Measurements from ENCODE around the gene PIEZO1. TPM values are rescaled to one million over a fixed set of nuclear protein-coding genes. Genes with fewer than 3 reads are reported as not detected.
A peak's percentile ranks its signal among the peaks of the same experiment; 100 is the strongest.

PIEZO1 gene
- total RNA-seq, 1 experiment from 2014 or later: 71.1 TPM

DNA sequence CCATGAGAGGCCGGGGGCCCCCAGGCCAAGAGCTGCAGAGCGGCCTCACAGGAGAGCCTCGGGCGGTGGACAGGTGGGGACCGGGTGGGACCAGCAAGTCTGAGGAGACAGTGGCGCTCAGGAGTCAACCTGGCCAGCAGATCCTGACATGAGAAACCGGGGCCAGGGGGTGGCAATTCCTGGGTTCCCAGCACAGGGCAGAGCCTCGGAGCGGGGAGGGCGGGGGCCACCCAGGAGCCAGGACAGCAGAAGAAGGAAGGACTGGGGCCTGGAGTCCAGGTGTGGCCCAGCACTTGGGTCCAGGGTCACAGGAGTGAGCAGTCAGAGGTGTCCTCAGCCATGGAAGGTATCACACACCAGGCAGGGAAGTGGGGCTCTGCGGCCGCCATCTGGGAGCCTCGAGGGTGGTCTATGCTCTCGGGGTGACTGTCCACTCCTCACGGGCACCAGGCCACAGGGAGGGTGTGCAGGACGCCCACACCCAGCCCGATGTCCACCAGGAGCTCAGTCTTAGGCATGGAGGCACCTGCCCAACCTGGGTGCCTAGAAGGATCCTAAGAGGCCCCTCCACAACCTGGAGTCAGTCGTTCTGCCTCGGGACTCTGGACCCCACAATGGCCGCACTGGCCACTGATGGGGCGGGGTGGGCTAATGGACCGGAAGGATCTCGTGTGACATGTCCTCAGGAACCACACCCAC is 29.1 kb downstream of the PIEZO1 start:
- Histone ChIP-seq H3K27ac (ENCODE audit: insufficient read length, low read depth, low read length) (no peak overlapping the region), H3K23ac (ENCODE audit: insufficient read length, low read depth, low read length) (no peak overlapping the region), H4K20me1 (ENCODE audit: control insufficient read depth, insufficient read depth, insufficient read length) (no peaks in the 10 kb centered on the region), H3K18ac (ENCODE audit: insufficient read length, low read depth, low read length) (no peak overlapping the region), H4K91ac (ENCODE audit: insufficient read length, low read depth, low read length) (no peak overlapping the region), H2BK20ac (ENCODE audit: low read depth, low read length, poor library complexity, severe bottlenecking) (no peak overlapping the region), H2BK15ac (ENCODE audit: low read depth, low read length) (no peak overlapping the region), H3K4me2 (ENCODE audit: insufficient read depth, insufficient read length, low read length) (no peak overlapping the region), H4K5ac (ENCODE audit: insufficient read length, low read depth, low read length) (no peak overlapping the region), H3T11ph (ENCODE audit: low read length) (no peak overlapping the region), H3K9ac (ENCODE audit: extremely low read depth, insufficient read length, low read length) (no peak overlapping the region), H4K8ac (replicated peaks; ENCODE audit: insufficient read length, low read depth, low read length) (no peak overlapping the region), H3K4ac (ENCODE audit: low read depth, low read length) (no peak overlapping the region), H3K79me1 (ENCODE audit: insufficient read depth, low read depth, low read length, poor library complexity, severe bottlenecking) (no peaks in the 10 kb centered on the region), H2BK12ac (ENCODE audit: insufficient read length, low read depth, low read length) (no peak overlapping the region), H2BK5ac (ENCODE audit: insufficient read length, low read length) (no peak overlapping the region), H3K56ac (ENCODE audit: insufficient read length, low read depth, low read length) (no peak overlapping the region), H3K23me2 (ENCODE audit: insufficient read length, low read depth, low read length, poor library complexity, severe bottlenecking) (no peaks in the 10 kb centered on the region), H2BK120ac (ENCODE audit: low read depth, low read length, poor library complexity, severe bottlenecking) (no peak overlapping the region), H3K4me1 (ENCODE audit: insufficient read depth, low read length) (no peaks in the 10 kb centered on the region), H2AK5ac (ENCODE audit: insufficient read length, low read length) (no peak overlapping the region), H3K14ac (ENCODE audit: insufficient read depth, low read length) (no peak overlapping the region), H2AFZ (ENCODE audit: low read length) (no peak overlapping the region), H3K27me3 (ENCODE audit: insufficient read depth, low read length) (no peaks in the 10 kb centered on the region), H3K79me2 (ENCODE audit: insufficient read depth, low read length) (no peaks in the 10 kb centered on the region), H3K9me3 (ENCODE audit: control insufficient read depth, low read depth, low read length) (no peaks in the 10 kb centered on the region)
- H3K4me3 Mint-ChIP-seq: no peak overlapping the region
- no peak for DNase-seq
- H3K4me1 Mint-ChIP-seq: peaks cover 27 to 50% of the 10 kb centered on the region in 2 experiments
- no peaks in the 10 kb centered on the region; a peak in 1 of 5 replicates for H3K9me3 Mint-ChIP-seq
- H3K27ac Mint-ChIP-seq: peak overlapping the region in 1 of 3 experiments; percentile 95; a peak in 2 of 7 replicates
- H3K27me3 Mint-ChIP-seq (ENCODE audit: low read depth): no peaks in the 10 kb centered on the region
- TF ChIP-seq CTCF (conservative IDR thresholded peaks at IDR 0.05): no peak
- no peaks in the 10 kb centered on the region for H3K36me3 Mint-ChIP-seq (ENCODE audit: insufficient read depth in 1 of 3, low read depth in 3 of 3)
- WGBS (ENCODE audit: extremely low coverage, insufficient read length, low lambda C conversion rate): no CpG with 5 or more reads among the region's 23 CpGs
